LNCAP (cell line): ENCODE measurements around the gene SLC25A51.

Source experiments
- TF ChIP-seq, protein P1 (sequence below): fragments of 450-650 bp; IDR thresholded peaks from 2 replicates; pipeline ENCODE4 v1.5.1; 2017; ENCODE audit warnings: mild to moderate bottlenecking

Gene SLC25A51

DNA sequence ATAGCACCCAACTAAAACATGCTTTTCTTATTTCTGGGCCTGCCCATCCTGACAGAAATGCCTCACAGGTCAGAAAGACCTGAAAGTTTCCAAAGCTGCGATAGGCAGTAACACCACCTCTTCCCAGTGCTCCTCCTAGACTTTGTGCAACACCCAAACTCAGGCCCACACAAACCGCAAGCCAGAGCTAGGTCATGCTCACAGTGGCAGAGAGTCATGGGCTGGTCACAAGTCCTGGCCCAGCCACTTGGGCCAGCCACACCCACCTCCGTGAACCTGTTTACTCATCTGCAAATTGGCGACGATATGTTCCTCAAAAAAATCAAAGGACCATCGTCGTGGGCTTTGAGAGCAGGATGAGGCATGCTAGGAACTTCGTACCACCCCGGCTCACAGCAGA is 44.0 kb upstream of the SLC25A51 start:
- TF ChIP-seq, protein P1, sequence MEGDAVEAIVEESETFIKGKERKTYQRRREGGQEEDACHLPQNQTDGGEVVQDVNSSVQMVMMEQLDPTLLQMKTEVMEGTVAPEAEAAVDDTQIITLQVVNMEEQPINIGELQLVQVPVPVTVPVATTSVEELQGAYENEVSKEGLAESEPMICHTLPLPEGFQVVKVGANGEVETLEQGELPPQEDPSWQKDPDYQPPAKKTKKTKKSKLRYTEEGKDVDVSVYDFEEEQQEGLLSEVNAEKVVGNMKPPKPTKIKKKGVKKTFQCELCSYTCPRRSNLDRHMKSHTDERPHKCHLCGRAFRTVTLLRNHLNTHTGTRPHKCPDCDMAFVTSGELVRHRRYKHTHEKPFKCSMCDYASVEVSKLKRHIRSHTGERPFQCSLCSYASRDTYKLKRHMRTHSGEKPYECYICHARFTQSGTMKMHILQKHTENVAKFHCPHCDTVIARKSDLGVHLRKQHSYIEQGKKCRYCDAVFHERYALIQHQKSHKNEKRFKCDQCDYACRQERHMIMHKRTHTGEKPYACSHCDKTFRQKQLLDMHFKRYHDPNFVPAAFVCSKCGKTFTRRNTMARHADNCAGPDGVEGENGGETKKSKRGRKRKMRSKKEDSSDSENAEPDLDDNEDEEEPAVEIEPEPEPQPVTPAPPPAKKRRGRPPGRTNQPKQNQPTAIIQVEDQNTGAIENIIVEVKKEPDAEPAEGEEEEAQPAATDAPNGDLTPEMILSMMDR = no peak

DNA sequence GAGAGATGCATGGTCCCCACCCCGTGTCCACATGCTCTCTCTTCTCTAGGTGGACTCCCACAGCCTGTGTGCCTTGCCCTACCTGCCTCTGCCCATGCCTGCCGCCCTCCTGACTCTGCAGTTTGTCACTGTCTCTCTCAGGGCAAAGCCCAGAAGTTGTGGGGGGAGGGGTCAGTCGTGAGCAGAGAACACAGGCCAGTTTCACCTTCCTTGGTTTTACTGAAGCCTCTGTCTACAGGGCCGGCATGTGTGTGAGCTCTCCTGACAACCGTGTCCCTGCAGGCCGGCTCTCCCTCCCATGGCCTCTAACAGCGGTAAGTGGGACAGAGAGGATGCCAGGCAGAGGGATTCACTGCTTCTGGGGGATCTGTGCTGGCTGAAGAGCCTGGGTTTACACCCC is 43.5 kb upstream of the SLC25A51 start:
- TF ChIP-seq, protein P1 = no peak

DNA sequence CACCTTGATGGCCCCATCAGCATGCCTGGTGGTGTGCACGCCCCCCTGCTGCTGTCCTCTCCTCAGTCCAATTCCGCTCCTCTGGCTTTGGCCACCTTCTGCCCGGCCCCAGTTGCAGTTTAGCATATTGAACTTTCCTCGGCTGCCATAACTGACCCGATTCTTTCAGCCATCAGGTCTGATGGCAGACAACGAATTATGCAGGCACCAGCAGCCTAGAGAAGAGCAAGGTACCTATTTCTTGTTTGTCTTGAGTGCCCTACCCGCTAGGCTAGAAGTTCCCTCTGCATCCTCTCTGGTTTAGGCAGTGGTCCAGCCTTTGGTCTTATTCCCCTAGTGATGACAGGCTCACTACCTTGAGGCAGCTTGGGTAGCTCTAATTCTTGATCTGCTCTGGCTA is 43.0 kb upstream of the SLC25A51 start:
- TF ChIP-seq, protein P1 = no peak

DNA sequence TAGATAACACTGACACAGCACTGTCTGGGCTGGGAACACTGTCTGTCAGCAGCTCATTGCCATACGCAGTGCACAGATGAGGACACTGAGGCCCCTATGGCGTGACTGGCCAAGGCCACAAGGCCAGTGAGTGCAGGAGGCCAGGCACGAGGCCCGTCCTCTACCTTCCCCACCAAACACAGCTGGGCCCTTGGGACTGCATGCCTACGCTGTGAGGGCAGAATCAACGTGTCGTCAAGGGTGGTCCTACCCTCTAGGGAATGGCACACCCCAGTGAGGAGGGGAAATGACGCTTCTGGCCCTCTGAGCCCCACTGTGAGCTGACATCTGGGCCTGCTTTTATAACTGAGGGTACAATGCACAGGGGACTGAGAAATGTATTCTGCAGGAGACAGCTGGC is 42.1 kb upstream of the SLC25A51 start:
- TF ChIP-seq, protein P1 = no peak

DNA sequence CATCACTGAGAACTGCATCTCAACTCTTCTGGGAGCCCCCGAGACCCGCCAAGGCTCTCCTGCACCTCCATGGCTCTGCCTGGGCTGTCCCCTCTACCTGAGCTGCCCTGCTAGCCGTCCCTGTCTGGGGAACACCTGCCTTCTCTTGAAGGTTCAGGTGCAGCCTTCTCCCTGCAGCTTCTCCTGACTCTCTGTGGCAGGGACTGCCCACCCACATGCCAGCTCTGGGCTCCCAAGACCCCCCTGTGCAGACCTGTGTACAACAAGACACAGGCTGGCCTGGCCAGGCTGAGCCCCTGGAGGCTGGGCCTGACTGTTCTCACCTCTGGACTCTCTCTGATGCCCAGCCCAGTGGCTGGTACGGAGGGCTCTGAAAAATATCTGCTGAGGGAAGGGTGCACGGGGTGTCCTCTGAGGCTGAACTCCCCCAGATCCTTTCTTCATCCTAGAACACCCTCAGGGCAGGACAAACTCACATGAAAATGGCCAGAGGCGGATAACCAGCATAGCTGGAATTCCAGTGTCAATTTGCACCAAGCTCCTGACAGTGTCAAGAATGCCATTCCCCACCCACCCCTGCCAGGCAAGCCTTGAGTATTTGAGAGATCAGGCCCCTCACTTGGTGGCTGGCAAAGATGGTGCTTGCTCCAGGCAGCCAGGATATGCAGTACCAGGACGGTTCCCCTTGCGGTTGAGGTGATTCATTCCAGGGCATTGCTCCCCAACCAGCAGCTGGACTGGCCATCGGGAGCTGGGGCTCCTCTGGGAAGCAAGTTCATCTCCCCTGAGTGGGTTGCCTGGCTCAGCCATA is 40.9 kb upstream of the SLC25A51 start:
- TF ChIP-seq, protein P1 = no peak

DNA sequence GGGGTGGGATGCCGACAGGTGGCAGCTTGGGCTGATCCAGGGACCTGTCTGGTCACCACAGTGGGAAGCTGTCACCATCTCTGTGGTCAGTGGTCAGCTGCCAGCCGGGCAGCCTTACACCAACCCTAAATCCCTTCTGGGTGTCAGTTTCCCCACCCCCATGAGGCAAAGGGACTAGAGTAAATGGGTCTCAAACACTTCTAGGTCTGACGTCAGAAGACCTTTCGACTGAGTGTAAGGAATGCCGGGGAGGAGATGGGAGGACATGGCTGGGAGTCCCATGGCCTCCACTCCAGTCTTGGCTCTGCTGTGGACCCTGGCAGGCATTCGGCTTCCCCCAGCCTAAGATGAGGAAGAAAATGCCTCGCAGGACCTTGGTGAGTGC is 40.3 kb upstream of the SLC25A51 start:
- TF ChIP-seq, protein P1 = no peak

DNA sequence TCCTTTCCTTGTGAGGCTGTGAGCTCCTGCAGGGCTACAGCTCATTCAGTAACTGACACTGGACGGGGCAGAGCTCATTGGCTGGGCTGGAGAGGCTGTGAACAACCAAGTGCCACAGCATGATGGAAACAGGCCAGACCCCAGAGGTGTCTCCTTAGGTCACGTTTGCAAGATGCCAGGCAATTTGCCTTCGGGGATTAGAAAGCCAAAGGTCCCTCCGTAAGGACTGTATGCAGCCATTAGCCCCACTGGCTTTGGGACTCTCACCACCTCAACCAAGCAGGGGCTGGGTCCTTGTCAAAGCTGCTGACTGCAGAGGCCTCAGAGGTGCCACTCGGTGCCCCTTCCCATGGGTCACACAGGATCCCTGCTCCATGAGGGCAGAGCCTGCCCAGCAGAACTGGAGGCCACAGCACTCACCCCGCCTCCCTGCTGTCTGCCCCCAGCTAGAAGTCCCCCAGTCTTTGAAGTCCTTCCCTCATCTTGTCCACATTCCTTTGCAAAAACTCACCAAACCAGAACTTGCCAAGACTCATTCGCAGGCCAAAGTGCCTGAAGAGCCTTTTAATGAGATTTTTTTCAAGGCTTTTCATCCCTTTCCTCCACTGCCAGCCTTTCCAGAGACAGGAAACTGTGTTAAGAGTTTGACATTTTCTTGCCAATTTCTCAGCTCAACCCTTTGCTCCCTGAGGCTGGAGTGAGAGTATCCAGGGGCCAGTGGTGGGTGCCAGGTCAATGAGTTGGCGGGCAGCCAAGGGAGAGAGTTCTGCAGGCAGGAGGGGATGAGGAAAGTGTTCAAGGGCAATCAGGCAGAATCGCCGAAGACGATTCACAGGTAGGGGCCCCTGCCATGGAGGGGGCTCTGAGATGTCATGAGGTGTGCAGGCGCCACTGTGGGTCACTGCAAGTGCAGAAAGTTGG is 39.7 kb upstream of the SLC25A51 start:
- TF ChIP-seq, protein P1 = no peak
